ENCODE measurements around the gene MORC4. TPM values are rescaled to one million over a fixed set of nuclear protein-coding genes. Genes with fewer than 3 reads are reported as not detected.

The MORC4 gene
- total RNA-seq, 4 donors from 2014 or later = 15.3 to 44.9 (median 24.1) TPM

DNA sequence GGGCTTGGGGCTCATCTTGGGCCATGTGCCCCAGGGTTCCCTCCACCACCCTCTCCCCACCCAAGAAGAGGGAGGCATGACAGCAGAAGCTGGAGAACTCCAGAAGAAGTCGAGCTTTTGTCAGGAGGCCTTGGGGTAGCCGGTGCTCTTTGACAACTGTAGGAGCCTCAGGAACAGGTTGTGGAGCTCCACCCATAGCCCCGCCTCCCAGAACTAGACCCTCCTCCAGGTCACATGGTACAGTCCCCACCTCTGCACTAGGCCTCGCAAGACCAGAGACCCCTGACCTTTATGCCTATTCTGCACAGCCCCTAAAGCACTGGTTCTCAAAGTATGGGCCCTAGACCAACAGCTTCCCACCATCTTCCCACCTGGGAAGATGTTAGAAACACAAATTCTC, 8.0 kb upstream of the MORC4 start:
- no peak overlapping the region for H3K4me3 ChIP-seq
- intact Hi-C loops (cut with DNase I; ENCODE audit: low total_unique reads) = no loop called here
- H3K9me3 ChIP-seq = no peaks in the 10 kb centered on the region
- H3K27ac ChIP-seq = no peak overlapping the region
- H3K27me3 ChIP-seq = no peaks in the 10 kb centered on the region
- DNase-seq = no peak
- no peak for TF ChIP-seq POLR2A (IDR thresholded peaks at IDR 0.05)
- TF ChIP-seq CTCF (IDR thresholded peaks at IDR 0.05) = no peak
- H3K36me3 ChIP-seq = no peaks in the 10 kb centered on the region
- H3K4me1 ChIP-seq = no peaks in the 10 kb centered on the region

- H3K27ac ChIP-seq = peak overlapping the region; percentile 77 to 89
- H3K4me3 ChIP-seq = peak overlapping the region; percentile 43 to 52
- H3K9me3 ChIP-seq = no peaks in the 10 kb centered on the region
- H3K4me1 ChIP-seq = no peaks in the 10 kb centered on the region
- H3K36me3 ChIP-seq = no peaks in the 10 kb centered on the region
- TF ChIP-seq CTCF (IDR thresholded peaks at IDR 0.05) = peak; percentile 38 to 57 (median 44)
- TF ChIP-seq POLR2A (IDR thresholded peaks at IDR 0.05) = no peak
- intact Hi-C loops (cut with DNase I; ENCODE audit: low total_unique reads) = no loop called here
- no peaks in the 10 kb centered on the region for H3K27me3 ChIP-seq
- peak; percentile 54 for DNase-seq
These were observed 723 bp downstream of the MORC4 start for GRCh38 chrX:106999002-106999975.

GRCh38 chrX:106997611-106998010, 2.4 kb downstream of the MORC4 start:
- no peak for TF ChIP-seq POLR2A (IDR thresholded peaks at IDR 0.05)
- TF ChIP-seq CTCF (IDR thresholded peaks at IDR 0.05) = no peak
- no peaks in the 10 kb centered on the region for H3K9me3 ChIP-seq
- intact Hi-C loops (cut with DNase I; ENCODE audit: low total_unique reads) = no loop called here
- no peaks in the 10 kb centered on the region for H3K4me1 ChIP-seq
- H3K27ac ChIP-seq = no peak overlapping the region
- no peak for DNase-seq
- no peaks in the 10 kb centered on the region for H3K27me3 ChIP-seq
- H3K4me3 ChIP-seq = no peak overlapping the region
- H3K36me3 ChIP-seq = no peaks in the 10 kb centered on the region

GRCh38 chrX:106995678-106996077, 4.3 kb downstream of the MORC4 start:
- H3K27me3 ChIP-seq = no peaks in the 10 kb centered on the region
- intact Hi-C loops (cut with DNase I; ENCODE audit: low total_unique reads) = no loop called here
- DNase-seq = no peak
- H3K27ac ChIP-seq = no peak overlapping the region
- no peaks in the 10 kb centered on the region for H3K9me3 ChIP-seq
- no peaks in the 10 kb centered on the region for H3K4me1 ChIP-seq
- no peak overlapping the region for H3K4me3 ChIP-seq
- TF ChIP-seq CTCF (IDR thresholded peaks at IDR 0.05) (no peak), POLR2A (IDR thresholded peaks at IDR 0.05) (no peak)
- H3K36me3 ChIP-seq = no peaks in the 10 kb centered on the region

DNA sequence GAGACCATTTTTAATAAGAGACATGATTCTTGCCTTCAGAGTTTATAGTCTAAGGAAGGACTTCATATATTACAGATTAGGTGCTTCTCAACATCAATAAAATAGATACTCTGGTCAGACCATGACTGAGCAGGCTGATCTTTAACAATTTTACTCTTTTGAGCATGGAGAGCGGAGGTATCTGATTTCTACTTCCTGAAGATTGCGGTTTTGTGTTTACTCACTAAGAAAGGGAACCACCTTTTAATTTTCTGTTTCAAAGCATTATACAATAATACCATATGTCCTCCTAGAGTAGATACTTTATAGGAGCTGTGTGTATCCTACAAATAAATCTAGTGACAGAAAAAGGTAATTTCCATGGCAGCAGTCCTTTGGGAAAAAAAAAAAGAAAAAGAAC, 12.5 kb downstream of the MORC4 start:
- no peak overlapping the region for H3K27ac ChIP-seq
- no peaks in the 10 kb centered on the region for H3K36me3 ChIP-seq
- no peak for DNase-seq
- no peaks in the 10 kb centered on the region for H3K4me1 ChIP-seq
- intact Hi-C loops (cut with DNase I; ENCODE audit: low total_unique reads) = no loop called here
- H3K4me3 ChIP-seq = no peak overlapping the region
- H3K9me3 ChIP-seq = no peaks in the 10 kb centered on the region
- H3K27me3 ChIP-seq = no peaks in the 10 kb centered on the region
- no peak for TF ChIP-seq CTCF (IDR thresholded peaks at IDR 0.05)
- no peak for TF ChIP-seq POLR2A (IDR thresholded peaks at IDR 0.05)

Data from uterus (tissue), 4 donors.